Medulla oblongata (tissue), 1 donor: Measurements from ENCODE around the gene SLC41A3.

Source experiments
- DNase-seq: peaks from one replicate; pipeline ENCODE4 v3.0.0-alpha.2; 2015; ENCODE audit errors: extremely low spot score

SLC41A3 gene

DNA sequence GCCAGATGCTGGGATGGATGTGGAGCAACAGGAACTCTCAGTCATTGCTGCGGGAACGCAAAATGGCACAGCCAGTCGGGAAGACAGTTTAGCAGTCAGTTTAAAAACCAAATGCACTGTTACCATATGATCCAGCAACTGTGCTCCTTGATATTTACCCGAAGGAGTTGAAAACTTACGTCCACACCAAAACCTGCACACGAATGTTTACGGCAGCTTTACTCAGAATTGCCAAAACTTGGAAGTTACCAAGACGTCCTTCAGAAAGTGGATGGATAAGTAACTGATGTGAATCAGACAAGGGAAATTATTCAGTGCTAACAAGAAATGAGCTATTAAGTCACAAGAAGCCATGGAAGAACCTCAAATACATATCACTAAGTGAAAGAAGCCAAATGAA is 36.1 kb upstream of the SLC41A3 start:
- DNase-seq, result no peak

DNA sequence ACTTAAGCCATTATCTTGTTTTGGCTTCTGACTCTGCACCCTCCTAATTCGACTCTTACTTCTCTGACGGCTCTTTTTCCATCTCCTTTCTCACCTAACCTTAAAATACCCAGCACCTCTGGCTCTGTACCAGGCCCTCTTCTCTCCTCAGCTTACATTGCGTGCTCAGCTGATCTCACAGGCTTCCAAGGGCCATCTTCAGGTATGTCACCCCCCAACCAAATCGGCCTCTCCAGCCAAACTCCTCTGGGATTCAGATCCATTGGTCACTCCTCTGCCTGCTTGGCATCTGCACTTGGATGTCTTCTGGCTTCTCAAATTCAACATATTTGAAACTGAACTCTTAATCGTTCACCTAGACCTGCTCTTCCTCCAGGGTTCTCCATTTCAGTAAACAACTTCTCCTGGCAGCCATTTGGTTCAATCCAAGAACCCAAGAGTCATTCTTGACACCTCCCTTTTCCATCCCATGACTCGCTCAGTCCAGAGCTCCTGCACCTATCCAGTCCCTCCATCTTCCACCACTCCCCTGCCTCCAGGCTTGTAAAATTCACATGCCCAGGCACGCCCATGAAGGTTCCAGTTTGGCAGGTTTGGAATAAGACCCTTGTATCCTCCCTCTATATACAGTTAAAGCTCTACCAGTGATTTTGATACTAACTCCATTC is 35.2 kb upstream of the SLC41A3 start:
- DNase-seq, result no peak

DNA sequence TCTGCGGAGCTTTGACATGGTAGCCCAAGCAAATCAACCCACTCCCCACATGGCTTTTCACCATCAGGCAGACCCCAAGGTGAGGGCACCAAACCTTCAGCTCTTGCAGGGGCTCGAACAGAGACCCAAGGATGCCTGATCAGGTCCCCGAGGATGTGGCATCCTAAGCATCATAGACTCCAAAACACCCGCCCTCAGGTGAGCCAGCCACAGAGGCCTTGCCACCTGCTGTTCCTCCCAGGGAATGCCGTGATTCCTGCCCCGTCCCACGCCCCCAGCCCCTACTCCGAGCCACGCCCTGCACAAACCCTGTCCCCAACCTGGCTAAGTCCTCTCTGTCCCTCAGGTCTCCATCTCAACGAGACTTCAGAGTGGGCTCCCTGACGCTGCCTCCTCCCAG is 34.7 kb upstream of the SLC41A3 start:
- no peak for DNase-seq

DNA sequence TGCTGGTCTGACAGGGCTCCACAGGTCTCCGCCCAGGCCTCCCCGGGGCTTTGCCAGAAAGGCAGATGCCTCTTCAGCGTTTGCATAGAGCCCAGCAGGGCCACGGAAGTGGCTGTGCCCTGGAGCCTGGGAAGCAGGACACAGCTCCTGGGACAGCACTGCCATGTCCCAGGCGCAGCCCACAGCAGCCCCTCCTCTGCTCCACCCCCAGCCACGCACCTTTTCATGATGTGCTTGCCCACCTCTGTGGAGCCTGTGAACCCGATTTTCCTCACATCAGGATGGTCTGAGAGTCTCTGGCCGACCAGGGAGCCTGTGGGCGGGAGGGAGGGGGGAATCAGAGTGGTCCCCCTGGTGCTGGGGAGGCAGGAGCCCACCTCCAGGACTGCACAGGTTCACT is 33.9 kb upstream of the SLC41A3 start:
- DNase-seq, result no peak

DNA sequence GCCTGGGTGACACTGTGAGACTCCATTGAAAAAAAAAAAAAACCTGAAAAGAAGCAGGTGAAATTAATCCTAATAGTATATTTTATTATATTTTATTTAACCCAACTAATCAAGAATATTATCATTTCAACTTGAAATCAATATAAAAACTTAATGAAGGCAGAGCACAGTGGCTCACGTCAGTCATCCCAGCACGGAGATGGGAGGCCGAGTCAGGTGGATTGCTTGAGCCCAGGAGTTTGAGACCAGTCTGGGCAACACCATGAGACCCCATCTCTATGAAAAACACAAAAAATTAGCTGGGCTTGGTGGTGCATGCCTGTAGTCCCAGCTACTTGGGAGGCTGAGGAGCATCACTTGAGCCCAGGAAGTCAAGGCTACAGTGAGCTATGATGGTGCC is 33.3 kb upstream of the SLC41A3 start:
- DNase-seq, result no peak

DNA sequence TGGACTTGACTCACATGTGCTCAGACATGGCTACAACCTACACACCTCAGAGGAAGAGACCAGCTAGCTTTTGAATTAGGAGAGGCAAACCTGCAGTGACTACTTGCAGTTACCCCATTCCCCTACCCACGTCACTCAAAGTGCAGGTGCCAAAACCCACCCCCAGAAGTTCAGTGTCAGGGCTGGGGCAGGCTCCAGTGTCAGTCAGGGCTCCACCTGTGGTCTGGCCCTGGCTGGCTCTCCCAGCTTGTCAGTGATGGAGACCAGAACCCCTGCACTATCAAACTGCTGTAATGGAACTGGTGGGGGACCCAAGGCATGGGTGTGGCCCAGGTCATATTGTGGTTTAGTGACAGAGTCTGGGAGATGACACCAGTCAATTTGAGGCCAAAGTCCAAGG is 32.6 kb upstream of the SLC41A3 start:
- DNase-seq, result no peak

DNA sequence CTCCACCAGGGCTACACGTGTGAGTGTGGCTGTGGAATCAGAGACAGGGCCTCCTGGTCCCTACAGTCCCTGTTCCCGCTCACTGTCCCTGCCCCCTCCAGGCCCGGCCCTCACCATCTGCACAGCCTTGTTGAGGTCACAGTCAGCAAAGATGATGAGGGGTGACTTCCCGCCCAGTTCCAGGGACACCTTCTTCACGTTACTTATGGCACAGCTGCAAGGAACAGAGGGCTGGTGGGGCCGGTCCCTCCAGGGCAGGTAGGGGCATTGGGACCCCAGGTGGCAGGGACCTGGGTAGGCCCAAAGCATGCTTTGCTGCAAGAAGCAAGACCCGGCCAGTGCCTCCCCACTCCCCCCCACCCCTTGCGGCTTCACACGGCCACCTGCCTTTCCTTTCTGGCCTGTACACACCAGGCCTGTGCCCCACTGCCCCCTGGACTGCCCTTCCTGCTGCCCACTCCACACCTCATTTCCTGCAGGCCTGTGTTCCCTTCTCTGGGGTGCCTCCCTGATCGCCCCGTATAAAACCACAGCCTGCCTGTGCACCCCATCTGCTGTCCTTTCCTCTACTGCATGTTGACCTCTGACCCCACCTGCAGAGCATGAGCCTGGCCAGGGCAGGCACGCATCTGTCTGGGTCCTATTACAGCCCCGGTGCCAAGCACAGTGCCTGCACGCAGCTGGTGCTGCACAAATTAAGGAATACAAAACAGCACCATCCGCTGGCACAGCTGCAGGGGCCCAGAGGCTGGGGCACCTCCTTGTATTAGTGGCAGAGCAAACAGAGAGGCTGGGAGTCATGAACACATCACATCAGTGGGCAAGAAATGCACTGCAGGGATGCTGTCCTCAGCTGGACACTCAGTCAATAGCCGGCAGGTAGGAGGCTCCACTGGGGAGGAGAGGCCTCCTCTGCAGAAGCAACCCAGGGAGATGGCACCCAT is 30.8 kb upstream of the SLC41A3 start:
- no peak for DNase-seq

DNA sequence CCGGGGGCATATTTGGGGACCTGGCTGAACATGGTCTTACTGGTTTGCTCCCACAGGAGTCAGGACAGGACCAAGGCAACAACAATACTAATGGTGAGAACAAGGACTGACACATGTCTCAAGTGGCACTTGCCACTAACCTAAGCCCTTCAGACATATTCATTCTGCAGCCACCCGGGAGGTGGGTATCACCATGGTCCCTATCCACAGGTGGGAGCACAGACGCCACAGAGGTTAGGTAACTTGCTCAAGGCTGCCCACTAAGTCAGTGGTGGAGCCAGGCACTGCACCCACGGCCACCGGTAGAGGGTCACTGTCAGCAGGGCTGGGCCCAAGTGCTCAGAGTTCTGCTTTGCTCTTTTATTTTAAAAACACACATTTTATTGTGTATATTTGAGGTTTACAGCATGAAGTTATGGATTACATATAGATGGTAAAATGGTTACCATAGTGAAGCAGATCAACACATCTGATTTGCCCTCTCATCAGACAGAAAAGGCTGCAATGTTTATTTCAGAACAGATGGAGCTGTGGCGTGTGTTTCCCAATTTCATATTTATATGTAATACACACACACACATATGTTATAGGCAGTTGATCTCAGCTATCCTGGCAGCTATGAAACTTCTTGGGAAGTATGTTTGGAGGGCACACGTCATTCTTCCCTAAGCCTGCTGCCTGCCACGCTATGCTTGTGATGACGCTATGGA is 30.0 kb upstream of the SLC41A3 start:
- no peak for DNase-seq

DNA sequence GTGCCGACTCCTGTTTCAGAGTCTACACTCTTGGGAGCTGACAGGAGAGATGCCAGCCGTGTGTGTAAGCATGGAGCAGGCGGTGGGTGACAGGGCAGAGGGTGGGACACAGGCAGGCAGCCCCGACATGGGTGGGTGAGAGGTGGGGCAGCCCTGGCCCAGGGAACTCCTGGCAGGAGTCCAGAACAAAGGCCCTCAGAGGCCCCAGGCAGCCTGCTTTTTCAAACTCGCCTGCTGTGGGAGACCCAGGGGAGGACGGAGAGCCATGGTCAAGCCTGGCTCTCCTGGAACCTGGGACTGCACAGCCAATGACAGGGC is 29.3 kb upstream of the SLC41A3 start:
- no peak for DNase-seq

DNA sequence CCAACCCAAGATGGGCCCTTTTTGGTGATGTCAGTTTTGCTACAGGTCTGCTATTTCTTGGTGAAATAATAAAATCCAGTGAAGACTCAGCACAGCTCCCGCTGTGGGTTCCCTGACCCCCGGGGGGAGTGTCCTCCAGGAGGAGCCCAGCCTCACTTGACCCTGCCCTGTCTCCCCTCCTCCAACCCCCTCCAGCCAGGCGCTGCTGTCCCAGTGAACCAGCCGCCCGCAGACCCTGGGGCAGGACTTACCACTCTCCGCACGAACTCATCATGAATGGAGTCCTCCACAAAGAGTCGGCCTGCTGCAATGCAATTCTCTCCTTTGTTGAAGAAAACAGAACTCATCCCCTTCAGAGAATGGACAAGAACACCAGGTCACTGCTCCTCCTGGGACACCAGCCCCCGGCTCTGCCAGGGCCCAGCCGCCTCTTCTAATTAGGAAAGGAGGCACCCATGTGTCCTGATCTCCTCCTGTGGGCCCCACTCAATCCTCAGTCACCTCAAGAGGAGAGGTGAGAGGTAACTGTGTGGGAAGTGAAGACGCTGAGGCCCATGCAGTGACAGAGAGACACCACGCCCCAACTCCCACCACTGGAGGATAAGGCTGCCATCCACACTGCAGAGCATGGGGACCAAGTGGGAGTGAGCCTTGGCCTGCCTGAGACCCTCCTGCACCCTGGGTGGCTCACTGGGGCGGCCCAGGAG is 28.8 kb upstream of the SLC41A3 start:
- DNase-seq, result no peak

DNA sequence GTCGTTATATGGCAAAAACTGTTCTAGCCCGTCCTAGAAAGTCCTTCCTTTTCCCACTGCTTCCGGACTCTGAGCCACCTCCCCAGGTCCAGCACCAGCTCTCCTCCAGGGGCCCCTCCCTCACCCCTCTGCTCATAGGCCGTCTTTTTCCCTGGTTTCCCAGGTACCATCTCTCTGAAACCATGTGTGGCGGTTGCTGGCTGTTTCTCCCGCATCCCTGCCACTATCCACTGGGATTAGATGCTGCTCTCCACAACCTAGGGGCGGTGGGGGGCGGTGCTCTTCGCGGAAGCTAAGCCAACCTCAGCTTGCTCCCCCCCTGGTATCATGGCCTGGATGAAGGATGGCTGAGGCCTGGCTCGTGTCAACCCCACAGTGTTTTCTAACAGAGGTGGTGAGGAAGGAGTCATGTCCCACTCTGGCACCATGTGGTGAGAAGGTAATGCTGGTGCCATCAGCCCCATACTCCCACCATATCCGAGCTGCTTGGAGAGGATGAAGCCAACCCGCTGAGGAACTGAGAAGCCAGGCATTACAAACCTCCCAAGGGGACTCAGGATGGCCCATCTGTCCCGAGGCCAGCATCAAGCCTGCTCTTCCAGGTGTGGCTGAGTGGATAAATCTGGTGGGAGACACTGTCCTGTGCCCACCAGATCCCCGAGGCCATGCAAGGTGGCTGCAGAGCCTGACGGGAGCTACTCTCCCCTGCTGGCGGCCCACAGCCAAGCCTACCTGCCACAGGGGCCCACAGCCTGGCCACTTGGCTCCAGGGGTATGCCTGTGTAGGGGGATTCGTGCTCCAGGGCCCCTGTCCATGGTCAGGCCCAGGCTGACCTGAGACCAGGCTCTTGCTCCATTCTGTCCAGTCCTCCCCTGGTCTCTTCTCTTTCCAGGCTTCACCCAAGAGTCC is 27.9 kb upstream of the SLC41A3 start:
- DNase-seq, result no peak

DNA sequence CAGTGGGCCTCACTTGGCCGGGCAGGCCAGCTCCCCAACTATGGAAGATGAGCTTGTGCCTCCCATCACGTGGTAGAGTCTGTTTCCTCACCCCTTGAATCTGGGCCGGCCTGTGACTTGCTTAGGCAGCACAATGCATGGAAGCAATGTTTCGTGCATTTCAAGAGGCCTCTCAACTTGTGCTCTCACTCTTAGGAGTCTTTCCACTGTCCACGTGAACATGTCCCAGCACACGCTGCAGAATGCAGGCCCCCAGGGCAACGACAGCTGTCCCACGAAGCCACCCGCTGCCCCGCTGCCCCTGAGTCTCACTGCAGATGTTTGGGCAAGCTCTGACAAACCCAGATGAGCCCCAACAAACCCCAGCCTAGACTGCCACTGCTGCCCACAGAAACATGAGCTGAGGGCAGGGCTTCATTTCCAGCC is 27.2 kb upstream of the SLC41A3 start:
- DNase-seq, result no peak

DNA sequence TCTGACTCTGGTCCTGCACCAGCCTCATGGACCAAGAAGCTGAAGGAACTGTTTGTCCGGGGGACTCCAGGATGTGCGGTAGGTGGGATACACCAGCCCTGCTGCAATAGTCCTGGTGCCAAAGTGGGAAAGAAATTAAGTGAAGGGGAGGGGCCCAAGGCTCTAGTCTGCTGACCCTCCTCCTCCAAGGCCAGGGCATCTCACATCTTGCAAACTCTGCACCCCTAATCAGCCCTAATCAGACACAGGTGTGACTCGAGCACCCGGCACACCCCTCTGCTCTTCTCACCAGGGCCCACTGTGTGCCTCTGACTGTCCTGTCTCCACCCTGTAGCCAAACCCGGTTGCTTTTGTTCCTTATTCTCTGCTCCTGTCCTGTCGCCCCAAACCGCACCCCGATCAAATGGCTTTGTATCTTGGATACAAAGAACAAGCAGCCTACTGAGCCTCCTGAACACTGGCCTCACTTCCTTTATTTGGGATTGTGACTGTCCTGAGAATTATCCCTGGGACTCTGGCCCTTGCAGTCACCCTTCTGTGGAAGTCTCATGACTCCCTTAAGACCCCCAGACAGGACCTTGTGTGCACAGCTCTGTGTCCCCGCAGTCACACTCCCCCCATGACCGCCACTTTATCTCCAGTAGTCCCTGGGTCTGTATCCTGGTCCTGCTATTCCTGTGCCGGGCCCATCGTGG is 26.7 kb upstream of the SLC41A3 start:
- no peak for DNase-seq

DNA sequence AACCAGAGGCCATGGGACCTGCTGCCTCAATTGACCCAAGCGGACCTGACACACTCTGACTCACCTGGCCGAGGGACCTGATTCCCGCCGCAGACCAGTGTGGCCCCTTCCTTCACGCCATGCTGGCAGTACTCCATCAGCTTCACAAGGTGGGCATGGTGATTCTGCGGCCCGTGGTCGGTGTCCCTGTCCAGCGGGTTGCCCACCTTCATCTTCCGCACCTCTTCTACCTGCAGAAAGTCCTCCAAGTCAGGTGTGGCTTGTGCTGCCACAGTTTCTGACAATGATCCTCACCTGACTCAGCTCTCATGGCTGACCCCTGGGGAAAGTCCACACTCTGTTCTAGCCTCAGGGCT is 25.9 kb upstream of the SLC41A3 start:
- DNase-seq, result no peak

DNA sequence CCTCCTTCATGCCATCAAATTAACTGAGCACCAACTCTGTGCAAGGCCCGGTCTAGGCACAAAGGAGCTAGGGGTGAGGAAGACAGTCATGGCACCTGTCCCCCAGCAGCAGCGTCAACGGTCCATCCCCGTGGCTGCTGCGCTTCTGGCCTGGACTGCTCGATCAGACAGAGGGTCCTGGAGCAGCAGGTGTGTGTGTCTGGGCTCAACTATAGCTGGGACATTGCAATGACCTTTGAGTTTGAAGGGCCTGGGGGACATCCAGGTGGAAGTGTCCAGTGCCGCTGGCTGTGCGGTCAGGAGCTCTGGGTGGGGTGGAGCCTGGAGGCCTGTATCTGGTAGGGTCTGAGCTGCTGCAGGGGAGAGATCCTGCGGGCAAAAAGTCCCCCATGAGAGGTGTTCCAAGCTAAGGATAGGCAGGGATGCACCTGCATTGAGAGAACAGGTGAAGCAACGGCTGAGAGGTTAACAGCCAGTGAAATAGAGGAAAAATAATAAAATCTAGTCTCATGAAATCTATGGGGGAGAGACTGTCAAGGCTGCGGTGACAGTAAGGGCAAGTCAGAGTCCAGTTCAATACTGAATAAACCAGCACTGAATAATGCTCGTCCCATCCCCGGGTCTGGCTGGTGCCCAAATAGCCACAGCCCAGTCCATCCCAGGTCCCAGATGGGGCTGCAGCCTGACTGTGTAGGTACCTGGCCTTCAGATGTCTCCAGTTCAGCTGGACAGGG is 25.4 kb upstream of the SLC41A3 start:
- DNase-seq, result no peak

DNA sequence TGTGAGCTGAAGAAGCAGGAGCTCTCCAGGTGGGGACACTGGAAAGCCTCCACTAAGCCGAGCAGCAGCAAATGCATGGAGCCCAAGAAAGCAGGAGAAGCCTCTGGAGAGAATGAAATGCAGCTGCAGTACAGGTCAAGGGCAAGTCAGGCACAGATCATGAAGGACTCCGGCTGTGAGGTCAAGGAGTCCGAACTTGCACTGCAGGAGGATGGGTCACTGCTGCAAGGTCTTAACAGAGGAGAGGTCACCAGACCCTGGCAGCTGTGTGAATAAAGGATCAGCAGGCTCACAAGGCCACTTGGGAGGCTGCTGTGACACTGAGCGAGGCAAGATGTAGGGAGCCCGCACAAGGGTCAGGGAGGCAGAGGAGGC is 24.7 kb upstream of the SLC41A3 start:
- no peak for DNase-seq

DNA sequence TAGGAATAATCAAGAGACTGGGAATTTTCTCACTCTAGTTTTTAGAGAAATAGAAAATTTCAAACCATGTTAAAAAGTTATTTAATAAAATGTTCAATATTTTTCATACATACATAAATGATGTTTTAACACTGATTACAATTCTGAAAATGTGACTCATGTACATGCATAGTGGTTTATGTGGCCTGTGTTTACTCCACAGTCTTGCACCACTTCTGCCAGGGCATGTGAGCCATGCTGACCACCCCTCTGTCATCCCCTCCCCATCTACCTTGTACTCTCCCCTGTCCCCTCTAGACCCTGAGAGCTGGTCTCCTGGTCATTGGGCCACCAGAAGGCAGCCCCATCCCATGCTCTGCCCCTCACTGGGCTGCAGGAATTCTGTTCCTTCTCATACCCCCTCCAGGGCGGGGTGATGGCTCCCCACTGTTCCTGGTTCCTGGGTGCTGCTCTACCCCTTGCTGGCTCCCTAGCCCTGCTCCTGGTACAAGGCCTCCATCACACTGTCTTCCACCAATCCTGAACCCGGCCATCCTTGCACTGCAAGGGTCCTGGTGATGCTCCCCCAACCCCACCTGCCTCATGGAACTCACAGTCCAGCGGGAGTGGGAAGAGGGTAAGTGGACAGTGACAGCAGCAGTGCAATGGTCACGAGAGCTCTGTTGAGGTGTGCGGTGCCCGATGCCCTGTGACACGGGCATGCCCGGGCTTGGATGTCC is 24.2 kb upstream of the SLC41A3 start:
- DNase-seq, result no peak

DNA sequence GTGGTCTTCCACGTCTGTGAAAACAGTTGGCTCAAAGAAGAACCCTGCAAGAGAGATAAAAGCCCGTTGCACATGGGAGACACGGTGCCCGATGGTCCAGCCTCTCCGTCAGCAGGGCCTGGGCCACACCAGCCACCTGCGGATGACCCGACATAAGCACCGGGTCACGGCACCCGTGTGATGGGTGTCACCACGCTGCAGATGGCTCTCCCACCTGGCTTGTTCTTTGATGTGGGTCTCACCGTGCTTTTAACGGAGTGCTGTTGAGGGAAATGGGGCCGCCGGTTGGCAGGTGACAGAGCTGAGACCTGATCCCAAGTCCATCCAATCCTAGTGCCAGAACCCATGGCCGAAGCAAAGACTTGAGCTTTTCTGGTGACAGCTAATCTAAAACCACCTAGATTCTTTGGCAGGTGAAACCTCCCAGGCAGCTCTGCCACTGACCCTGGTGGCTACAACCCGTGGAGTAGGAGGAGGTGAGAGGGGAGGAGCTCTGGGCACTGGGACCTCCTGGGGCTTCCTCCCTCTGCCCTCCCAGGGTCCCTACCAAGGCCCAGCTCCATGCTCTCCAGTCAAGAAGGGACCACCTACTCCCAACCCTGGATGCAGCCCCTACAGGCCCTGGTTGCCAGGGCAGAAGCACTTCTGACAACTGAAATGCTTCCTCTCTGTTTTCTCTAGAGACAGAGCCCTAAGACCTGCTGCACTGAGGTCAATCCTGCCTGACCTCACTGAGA is 23.4 kb upstream of the SLC41A3 start:
- no peak for DNase-seq
